GM23338 (cell line): ENCODE data around the gene CHST11. TPM values are rescaled to one million over a fixed set of nuclear protein-coding genes. Genes with fewer than 3 reads are reported as not detected.

Experiments used
- ATAC-seq: fragments of 200-7000 bp; cut with Tn5 transposase; 3 replicates; pipeline ENCODE4 v1.9.1; 2020
- DNase-seq: peaks from one replicate; pipeline ENCODE4 v3.0.0-alpha.2; 2015; ENCODE audit warnings: low spot score
- H2AFZ ChIP-seq: fragments of 200-600 bp; sonication (generic); 2 replicates; pipeline ENCODE4 v1.8.0; 2016; ENCODE audit warnings: antibody characterized with exemption, mild to moderate bottlenecking, moderate library complexity
- H3F3A ChIP-seq: fragments of 200-600 bp; sonication (generic); replicated peaks from 2 replicates; pipeline ENCODE4 v1.8.0; 2017; ENCODE audit warnings: antibody characterized with exemption, mixed run types, low read depth
- H3K27ac ChIP-seq: fragments of 200-600 bp; sonication (generic); 2 replicates; pipeline ENCODE4 v1.6.1; 2016; ENCODE audit warnings: low read depth
- H3K27me3 ChIP-seq: fragments of 200-600 bp; sonication (generic); 2 replicates; pipeline ENCODE4 v1.8.0; 2016; ENCODE audit warnings: mild to moderate bottlenecking, mixed run types, moderate library complexity; ENCODE audit not compliant: insufficient read depth
- H3K36me3 ChIP-seq: fragments of 200-600 bp; sonication (generic); 2 replicates; pipeline ENCODE4 v1.8.0; 2016; ENCODE audit warnings: mild to moderate bottlenecking; ENCODE audit not compliant: insufficient read depth
- H3K4me1 ChIP-seq: fragments of 200-600 bp; sonication (generic); 2 replicates; pipeline ENCODE4 v1.8.0; 2016; ENCODE audit warnings: mild to moderate bottlenecking, moderate library complexity; ENCODE audit not compliant: insufficient read depth
- H3K4me2 ChIP-seq: fragments of 200-600 bp; sonication (generic); 2 replicates; pipeline ENCODE4 v1.7.1; 2017; ENCODE audit warnings: mixed run types
- H3K4me3 ChIP-seq: fragments of 200-600 bp; sonication (generic); 2 replicates; pipeline ENCODE4 v1.6.1; 2016; ENCODE audit warnings: mixed run types
- H3K79me2 ChIP-seq: fragments of 200-600 bp; sonication (generic); replicated peaks from 2 replicates; pipeline ENCODE4 v1.8.0; 2017; ENCODE audit warnings: mild to moderate bottlenecking; ENCODE audit not compliant: insufficient read depth
- H3K9me2 ChIP-seq: fragments of 200-600 bp; sonication (generic); 2 replicates; pipeline ENCODE4 v1.8.0; 2017; ENCODE audit not compliant: insufficient read depth
- H4K20me1 ChIP-seq: fragments of 200-600 bp; sonication (generic); replicated peaks from 2 replicates; pipeline ENCODE4 v1.8.0; 2017; ENCODE audit warnings: mild to moderate bottlenecking; ENCODE audit not compliant: insufficient read depth
- H3K27ac Mint-ChIP-seq: 2 replicates; pipeline ENCODE4 v1.8.0; 2020; ENCODE audit warnings: inconsistent platforms, mild to moderate bottlenecking, moderate library complexity, mixed read lengths
- H3K27me3 Mint-ChIP-seq: 3 replicates; pipeline ENCODE4 v1.8.0; 2022; ENCODE audit warnings: low read depth, mild to moderate bottlenecking, moderate library complexity, mixed read lengths, inconsistent platforms; ENCODE audit not compliant: insufficient read depth, poor library complexity
- H3K36me3 Mint-ChIP-seq: 3 replicates; pipeline ENCODE4 v1.8.0; 2021; ENCODE audit warnings: low read depth, mild to moderate bottlenecking, inconsistent platforms, moderate library complexity, mixed read lengths
- H3K4me1 Mint-ChIP-seq: 3 replicates; pipeline ENCODE4 v1.8.0; 2020; ENCODE audit warnings: mild to moderate bottlenecking, inconsistent platforms, mixed read lengths
- H3K4me3 Mint-ChIP-seq: 3 replicates; pipeline ENCODE4 v1.8.0; 2021; ENCODE audit warnings: moderate library complexity, mild to moderate bottlenecking, inconsistent platforms, mixed read lengths
- H3K9me3 Mint-ChIP-seq: 3 replicates; pipeline ENCODE4 v1.8.0; 2020; ENCODE audit warnings: moderate library complexity, mild to moderate bottlenecking, inconsistent platforms, mixed read lengths
- JUNB ChIP-seq: IDR thresholded peaks from one replicate; pipeline ENCODE4 v1.6.1; 2016; ENCODE audit warnings: antibody characterized with exemption; ENCODE audit not compliant: unreplicated experiment
- REST ChIP-seq: IDR thresholded peaks from one replicate; pipeline ENCODE4 v1.6.1; 2018; ENCODE audit warnings: antibody characterized with exemption; ENCODE audit not compliant: unreplicated experiment
- ZNF114 ChIP-seq: fragments of 250-450 bp; sonication (Bioruptor Pico); IDR thresholded peaks from 2 replicates; pipeline ENCODE4 v1.5.0; 2020; ENCODE audit warnings: mild to moderate bottlenecking, moderate library complexity
- ZNF462 ChIP-seq: fragments of 250-450 bp; sonication (Bioruptor Pico); IDR thresholded peaks from 2 replicates; pipeline ENCODE4 v1.5.0; 2020; ENCODE audit warnings: mild to moderate bottlenecking, moderate library complexity
- polyA plus RNA-seq: library from polyadenylated mRNA; unstranded; fragments of >200 nt; fragmentation: Nextera tagmentation; extraction: Ambion mirVana; gene quantifications from 2 replicates; pipeline ENCODE4 v1.2.1, GENCODE V29; 2016
- total RNA-seq: library from RNA; depleted of rRNA; stranded (reverse); fragments of >200 nt; shearing (Covaris generic); gene quantifications from 2 replicates; pipeline ENCODE4 v1.2.3, GENCODE V29; 2014

The CHST11 gene
- total and polyA plus RNA-seq, 2 experiments from 2014 or later, result 7.7 to 25.7 TPM

GRCh38 chr12:104751594-104751993, 294.8 kb downstream of the CHST11 start (continued):
- no peak for TF ChIP-seq ZNF462 (CRISPR knock-in tag)

DNA sequence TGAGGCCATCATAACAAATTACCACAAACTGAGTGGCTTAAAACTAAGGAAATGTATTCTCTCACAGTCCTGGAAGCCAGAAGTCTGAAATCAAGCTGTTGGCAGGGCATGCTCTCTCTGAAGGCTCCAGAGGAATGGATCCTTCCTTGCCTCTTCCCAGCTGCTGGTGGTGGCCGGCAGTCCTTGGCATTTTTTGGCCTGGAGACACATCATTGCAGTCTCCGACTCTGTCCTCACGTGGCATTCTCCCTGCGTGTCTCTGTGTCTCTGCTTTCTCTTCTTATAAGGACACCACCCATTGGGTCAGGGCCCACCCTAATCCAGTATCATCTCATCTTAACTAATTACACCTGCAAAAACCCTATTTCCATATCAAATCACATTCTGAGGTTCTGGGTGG, 295.3 kb downstream of the CHST11 start:
- H3K27me3 ChIP-seq, result no peaks in the 10 kb centered on the region
- Mint-ChIP-seq H3K36me3 (peaks cover 9% of the 10 kb centered on the region), H3K4me1 (peaks cover 41% of the 10 kb centered on the region), H3K9me3 (no peaks in the 10 kb centered on the region), H3K27ac (peak overlapping the region; percentile 30; the same call in 1 of the 2 replicates), H3K27me3 (peaks cover 10% of the 10 kb centered on the region), H3K4me3 (no peak overlapping the region)
- H3K4me3 ChIP-seq, result no peak overlapping the region
- peak overlapping the region; percentile 16; the same call in 1 of the 2 replicates for H3K4me2 ChIP-seq
- no peaks in the 10 kb centered on the region for H3K36me3 ChIP-seq
- ATAC-seq (no peak), DNase-seq (no peak)
- H4K20me1 ChIP-seq, result no peaks in the 10 kb centered on the region
- H3K79me2 ChIP-seq, result peaks cover 5% of the 10 kb centered on the region; the same call in 1 of the 2 replicates
- no peaks in the 10 kb centered on the region for H3F3A ChIP-seq
- H3K27ac ChIP-seq, result no peak overlapping the region
- TF ChIP-seq REST (no peak), ZNF114 (CRISPR knock-in tag) (no peak), JUNB (no peak)
- H3K9me2 ChIP-seq, result peaks cover 7% of the 10 kb centered on the region; the same call in 1 of the 2 replicates
- no peak overlapping the region for H2AFZ ChIP-seq
- H3K4me1 ChIP-seq, result peaks cover 45% of the 10 kb centered on the region
